Activated CD8-positive, alpha-beta memory T cell treated with anti-CD3 and anti-CD28 coated beads for 36 hours (primary cell): Measurements from ENCODE around the gene PRSS8. TPM values are rescaled to one million over a fixed set of nuclear protein-coding genes. Genes with fewer than 3 reads are reported as not detected.

Experiments used
- total RNA-seq, 2 experiments: library from RNA; stranded (reverse); gene quantifications; one replicate each; pipeline ENCODE4 v1.2.3, GENCODE V29; 2021

Gene PRSS8
- total RNA-seq, 2 experiments from 2014 or later: not detected

Other genes starting within 250 kb of the PRSS8 start
- 10 to 100 TPM; 27.8 to 29.8 TPM for gene BCL7C, start 241.7 kb downstream of the PRSS8 start, total RNA-seq
- under 1 TPM; 0.13 to 0.21 TPM for gene CTF1, start 239.1 kb downstream of the PRSS8 start, total RNA-seq
- 10 to 100 TPM; 29.9 to 30.1 TPM for gene FBXL19, start 212.2 kb downstream of the PRSS8 start, total RNA-seq
- 1 to 10 TPM; 7.9 to 8.4 TPM for gene ORAI3, start 186.7 kb downstream of the PRSS8 start, total RNA-seq
- gene SETD1A, start 178.0 kb downstream of the PRSS8 start, total RNA-seq: 10 to 100 TPM; 26.9 to 27.3 TPM
- 1 to 10 TPM; 1.8 to 1.9 TPM for gene HSD3B7, start 150.5 kb downstream of the PRSS8 start, total RNA-seq
- gene STX1B, start 125.1 kb downstream of the PRSS8 start, total RNA-seq: under 1 TPM; 0.15 to 0.34 TPM
- gene STX4, start 102.2 kb downstream of the PRSS8 start, total RNA-seq: 10 to 100 TPM; 40.0 to 41.2 TPM
- 10 to 100 TPM; 16.8 to 17.2 TPM for gene ZNF668, start 61.5 kb downstream of the PRSS8 start, total RNA-seq
- gene ZNF646, start 61.3 kb downstream of the PRSS8 start, total RNA-seq: 10 to 100 TPM; 19.8 to 20.3 TPM
- gene PRSS53, start 46.8 kb downstream of the PRSS8 start, total RNA-seq: 1 to 10 TPM; 3.5 to 3.8 TPM
- gene VKORC1, start 40.9 kb downstream of the PRSS8 start, total RNA-seq: 10 to 100 TPM; 72.7 to 81.6 TPM
- gene BCKDK, start 27.3 kb downstream of the PRSS8 start, total RNA-seq: 10 to 100 TPM; 49.5 to 49.7 TPM
- 10 to 100 TPM; 53.1 to 54.8 TPM for gene KAT8, start 18.1 kb downstream of the PRSS8 start, total RNA-seq
- under 1 TPM; 0.23 to 0.31 TPM for gene PRSS36, start 14.3 kb upstream of the PRSS8 start, total RNA-seq
- gene FUS, start 44.4 kb upstream of the PRSS8 start, total RNA-seq: 100 to 1,000 TPM; 678 to 692 TPM
- gene PYCARD, start 67.0 kb upstream of the PRSS8 start, total RNA-seq: 1 to 10 TPM; 5.2 to 6.9 TPM
- gene TRIM72, start 78.4 kb upstream of the PRSS8 start, total RNA-seq: not detected
- gene PYDC1, start 81.4 kb upstream of the PRSS8 start, total RNA-seq: not detected
- under 1 TPM; 0.84 to 0.89 TPM for gene ITGAM, start 124.2 kb upstream of the PRSS8 start, total RNA-seq
- 1 to 10 TPM; 4.3 to 5.3 TPM for gene ITGAX, start 219.4 kb upstream of the PRSS8 start, total RNA-seq